Testis (tissue), 3 donors: ENCODE measurements around the gene TRABD2B. TPM values are rescaled to one million over a fixed set of nuclear protein-coding genes. Genes with fewer than 3 reads are reported as not detected.

Source experiments
- DNase-seq: peaks from one replicate; pipeline ENCODE4 v3.0.0-alpha.2; 2019
- H3K27ac ChIP-seq, 2 donors: fragments of 200-600 bp; sonication (generic); one replicate each; pipeline ENCODE4 v1.5.1; 2019
- H3K27me3 ChIP-seq: fragments of 200-600 bp; sonication (generic); one replicate; pipeline ENCODE4 v1.5.1; 2019
- H3K36me3 ChIP-seq: fragments of 200-600 bp; sonication (generic); one replicate; pipeline ENCODE4 v1.5.1; 2017; ENCODE audit warnings: low read depth; ENCODE audit errors: missing control alignments
- H3K4me1 ChIP-seq: fragments of 200-600 bp; sonication (generic); one replicate; pipeline ENCODE4 v1.5.1; 2019
- H3K4me3 ChIP-seq, 2 donors: fragments of 200-600 bp; sonication (generic); one replicate each; pipeline ENCODE4 v1.5.1; 2017 to 2019
- H3K9me3 ChIP-seq: fragments of 200-600 bp; sonication (generic); one replicate; pipeline ENCODE4 v1.5.1; 2017
- CTCF ChIP-seq, 3 experiments: fragments of 450-650 bp in 2 of 3; fragments of 200-600 bp in 1 of 3; sonication (generic) in 1 of 3; IDR thresholded peaks; one replicate each; pipeline ENCODE4 v1.5.1; 2016 to 2019; ENCODE audit warnings: antibody characterized with exemption in 3 of 3, mild to moderate bottlenecking in 2 of 3, moderate library complexity in 1 of 3
- POLR2A ChIP-seq: fragments of 450-650 bp; IDR thresholded peaks from one replicate; pipeline ENCODE4 v1.6.1; 2017; ENCODE audit warnings: antibody characterized with exemption, mild to moderate bottlenecking, moderate library complexity
- WGBS, 2 donors: methylation state at CpG; one replicate each; pipeline ENCODE4 v1.1.5; 2018; 5-methylcytosine and 5-hydroxymethylcytosine counted together
- intact Hi-C: fragments of 100-400 bp; cut with DNase I; formaldehyde crosslinking; loops from one replicate; pipeline ENCODE4 v1.15.1; 2023; ENCODE audit warnings: low total_unique reads
- polyA plus RNA-seq: library from polyadenylated mRNA; stranded (reverse); fragments of 350-450 nt; fragmentation: Illumina TruSeq; extraction: RNeasy Lipid Tissue Mini Kit (QIAGEN cat#74804); gene quantifications from one replicate; pipeline ENCODE4 v1.2.3, GENCODE V29; 2014; ENCODE audit warnings: low read depth, low replicate concordance; ENCODE audit not compliant: insufficient read depth
- total RNA-seq, 2 donors: library from RNA; depleted of rRNA; stranded (reverse); fragments of >200 nt; gene quantifications; one replicate each; pipeline ENCODE4 v1.2.3, GENCODE V29; 2016

Gene TRABD2B
- total and polyA plus RNA-seq, 3 donors from 2014 or later: 1.9 to 2.7 (median 2.0) TPM

DNA sequence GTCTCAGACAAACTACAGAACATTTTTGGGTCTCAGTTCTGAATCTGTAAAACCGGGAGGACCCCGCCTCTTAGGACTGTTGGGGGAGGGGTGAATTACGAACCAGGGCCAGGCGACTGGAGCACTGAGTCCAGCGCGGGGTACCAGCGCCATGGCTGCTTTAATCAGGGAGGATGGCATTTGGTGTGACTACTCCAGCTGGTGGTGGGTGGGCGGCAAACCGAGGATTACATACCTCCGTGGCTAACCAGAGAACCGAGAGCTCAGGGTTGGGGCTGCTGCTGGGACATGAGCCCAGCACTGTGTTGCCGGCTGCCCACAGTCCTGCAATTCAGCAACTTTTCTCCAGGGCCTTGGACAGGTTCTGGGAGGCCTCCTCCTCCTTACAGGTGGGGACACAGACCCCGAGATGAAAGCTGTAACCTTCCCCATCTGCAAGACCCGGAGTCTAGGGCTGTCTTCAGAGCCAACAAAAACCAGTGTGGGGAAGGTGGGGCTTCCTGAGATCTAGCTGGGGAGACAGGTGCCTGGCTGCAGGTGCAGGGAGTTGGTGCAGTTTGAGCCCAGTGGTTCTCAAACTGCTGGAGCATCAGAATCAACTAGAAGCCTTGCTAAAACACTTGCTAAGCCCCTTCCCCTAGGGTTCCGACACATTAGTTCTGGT, 285.9 kb downstream of the TRABD2B start:
- DNase-seq: no peak
- H3K4me3 ChIP-seq: peak overlapping the region in 1 of 2 donors; percentile 48
- no peak for TF ChIP-seq POLR2A
- TF ChIP-seq CTCF (IDR thresholded peaks at IDR 0.05): no peak
- intact Hi-C loops: no loop called here
- no peaks in the 10 kb centered on the region for H3K27me3 ChIP-seq
- 42 to 43% methylated on average over 15 of the region's 15 CpGs for WGBS, 2 donors
- no peak overlapping the region for H3K27ac ChIP-seq
- no peaks in the 10 kb centered on the region for H3K36me3 ChIP-seq
- peaks cover 15% of the 10 kb centered on the region for H3K4me1 ChIP-seq
- H3K9me3 ChIP-seq: no peaks in the 10 kb centered on the region

Other genes with a start within 250 kb of the TRABD2B start
- gene SLC5A9, start 225.3 kb upstream of the TRABD2B start, total RNA-seq: 1 to 10 TPM; 1.4 to 3.0 TPM
- gene SLC5A9, start 225.3 kb upstream of the TRABD2B start, polyA plus RNA-seq: 2.3 TPM